ENCODE measurements around the gene SP3.
A peak's percentile ranks its signal among the peaks of the same experiment; 100 is the strongest.

SP3 gene

DNA sequence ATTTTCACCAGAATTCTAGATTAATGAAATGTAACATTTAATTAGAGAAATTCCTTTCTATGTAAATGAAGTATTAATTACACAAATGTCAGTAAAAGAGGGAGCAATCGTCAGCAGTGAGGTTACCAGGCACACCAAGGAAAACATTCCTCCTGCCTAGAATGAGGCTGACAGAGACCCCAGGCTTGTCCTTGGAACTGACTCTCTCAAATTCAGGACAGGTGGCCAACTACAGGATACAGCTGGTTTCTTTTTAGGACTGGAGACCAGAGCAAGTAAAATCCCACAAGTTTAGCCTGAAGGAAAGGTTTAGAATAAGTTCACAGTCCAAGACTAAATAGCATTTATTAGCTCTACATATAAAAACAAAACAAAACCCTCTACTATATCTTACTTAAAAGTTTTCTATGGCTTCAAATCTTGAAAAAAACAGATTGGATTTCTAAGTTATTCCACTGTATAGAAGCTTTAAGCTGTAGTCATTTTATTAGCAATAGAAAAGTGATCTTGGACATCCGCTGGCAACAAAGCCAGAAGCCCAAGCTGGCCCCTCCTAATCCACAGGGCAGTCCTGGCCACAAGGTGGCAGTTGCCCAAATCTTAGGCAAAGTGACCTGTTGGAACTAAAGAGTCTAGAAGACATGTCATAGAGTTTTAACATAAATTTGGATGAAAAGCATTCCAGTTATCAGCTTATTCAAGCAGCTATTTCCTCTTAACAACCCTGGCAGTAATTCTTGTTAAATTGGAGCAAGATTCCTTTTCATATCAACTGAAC is 81.0 kb downstream of the SP3 start:
- peak; percentile 46 for DNase-seq

DNA sequence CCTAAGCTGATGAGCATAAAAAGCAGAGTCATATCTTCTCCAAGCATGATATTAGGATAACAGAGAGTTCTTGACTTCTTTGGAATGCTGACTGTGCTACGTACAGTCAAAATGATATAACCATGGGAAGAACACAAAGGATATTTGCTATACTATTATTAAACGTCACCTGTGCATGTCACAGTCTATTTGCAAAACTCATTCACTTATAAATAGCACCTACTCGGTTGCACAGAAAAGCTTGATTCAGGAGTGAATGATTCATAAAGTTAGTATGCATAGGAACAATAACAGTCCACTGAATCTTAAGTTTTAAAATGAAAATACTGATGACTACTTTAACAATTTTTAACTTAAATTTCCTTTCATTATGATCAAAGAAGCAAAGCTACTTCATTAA is 83.3 kb downstream of the SP3 start:
- DNase-seq: no peak

DNA sequence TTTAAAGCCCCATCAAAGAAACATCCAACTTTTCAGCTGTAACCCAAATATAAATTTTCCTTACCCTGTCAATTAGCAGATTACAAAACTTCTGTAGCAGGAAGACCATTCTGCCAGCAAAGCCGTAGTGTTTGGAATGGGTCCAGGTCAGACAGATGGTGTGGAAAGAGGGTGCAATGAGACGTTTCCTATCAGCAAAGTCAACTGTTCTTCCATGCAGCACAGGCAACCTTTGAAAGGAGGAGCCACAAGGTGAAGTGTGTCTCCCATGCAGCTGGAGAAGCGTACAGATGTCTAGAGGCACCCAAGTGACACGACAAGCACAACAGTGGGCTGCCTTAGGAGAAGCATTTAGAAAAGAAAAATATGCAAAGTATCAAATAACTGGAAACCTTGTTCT is 83.7 kb downstream of the SP3 start:
- no peak for DNase-seq

DNA sequence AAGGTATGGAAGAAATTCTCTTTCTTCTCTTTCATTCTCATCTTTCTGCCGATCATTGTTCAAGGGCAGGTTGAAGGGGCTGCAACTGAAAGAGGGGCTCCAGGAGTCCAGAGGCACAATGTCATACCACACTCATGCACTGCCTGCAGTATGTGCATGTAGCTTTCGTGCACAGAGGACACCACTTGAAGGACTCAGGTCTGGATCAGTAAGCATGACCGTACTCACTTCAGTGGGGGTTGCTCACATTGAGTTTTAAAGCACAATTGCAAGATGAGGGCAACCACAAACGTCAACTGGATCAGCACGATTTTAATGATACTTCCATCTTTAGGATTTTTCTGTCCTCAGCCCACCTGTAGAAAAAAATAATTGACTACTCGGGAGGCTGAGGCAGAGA is 84.6 kb downstream of the SP3 start:
- no peak for DNase-seq

DNA sequence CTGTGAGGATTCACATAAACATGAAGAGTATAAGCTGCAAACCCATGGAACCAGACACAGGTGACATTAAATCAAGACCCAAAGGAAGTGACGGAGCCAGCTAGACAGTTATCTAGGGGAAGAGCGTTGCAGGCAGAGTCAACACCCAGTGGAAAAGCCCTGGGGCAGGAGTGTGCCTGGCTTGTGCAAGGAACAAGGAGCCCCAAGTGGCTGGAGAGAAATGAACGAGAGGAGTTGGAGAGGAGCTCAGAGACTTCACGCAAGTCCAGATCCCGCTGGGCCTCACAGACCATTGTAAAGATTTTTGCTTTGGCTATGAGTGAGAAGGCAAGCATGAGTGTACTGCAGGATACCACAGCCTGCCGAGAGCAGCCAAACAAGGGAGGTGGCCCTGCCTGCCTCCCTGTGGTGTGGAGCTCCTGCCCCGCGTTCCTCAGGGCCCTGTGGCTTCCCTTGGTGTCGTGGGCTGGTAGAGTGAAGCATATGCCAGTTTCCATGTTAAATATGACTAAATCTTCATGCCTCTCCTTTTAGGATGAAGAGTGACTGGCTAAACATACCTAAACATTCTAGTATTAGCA is 88.2 kb downstream of the SP3 start:
- no peak for DNase-seq

DNA sequence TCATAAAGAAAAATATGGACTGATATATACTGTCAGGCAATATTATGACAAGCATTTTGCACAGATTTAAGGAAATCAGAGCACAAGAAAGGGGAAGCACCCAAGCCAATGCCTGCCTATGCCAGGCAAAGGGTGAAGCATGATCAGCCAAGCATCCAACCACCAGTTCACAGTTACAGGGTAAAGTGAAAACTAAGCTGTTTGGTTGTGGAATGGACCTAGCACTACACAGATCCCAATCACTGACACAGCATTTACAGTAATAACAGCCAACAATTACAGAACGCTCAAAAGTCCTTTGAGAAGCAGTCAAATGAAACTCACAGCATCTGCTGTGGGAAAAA is 90.3 kb downstream of the SP3 start:
- DNase-seq: peak in 1 of 2 donors; percentile 48

DNA sequence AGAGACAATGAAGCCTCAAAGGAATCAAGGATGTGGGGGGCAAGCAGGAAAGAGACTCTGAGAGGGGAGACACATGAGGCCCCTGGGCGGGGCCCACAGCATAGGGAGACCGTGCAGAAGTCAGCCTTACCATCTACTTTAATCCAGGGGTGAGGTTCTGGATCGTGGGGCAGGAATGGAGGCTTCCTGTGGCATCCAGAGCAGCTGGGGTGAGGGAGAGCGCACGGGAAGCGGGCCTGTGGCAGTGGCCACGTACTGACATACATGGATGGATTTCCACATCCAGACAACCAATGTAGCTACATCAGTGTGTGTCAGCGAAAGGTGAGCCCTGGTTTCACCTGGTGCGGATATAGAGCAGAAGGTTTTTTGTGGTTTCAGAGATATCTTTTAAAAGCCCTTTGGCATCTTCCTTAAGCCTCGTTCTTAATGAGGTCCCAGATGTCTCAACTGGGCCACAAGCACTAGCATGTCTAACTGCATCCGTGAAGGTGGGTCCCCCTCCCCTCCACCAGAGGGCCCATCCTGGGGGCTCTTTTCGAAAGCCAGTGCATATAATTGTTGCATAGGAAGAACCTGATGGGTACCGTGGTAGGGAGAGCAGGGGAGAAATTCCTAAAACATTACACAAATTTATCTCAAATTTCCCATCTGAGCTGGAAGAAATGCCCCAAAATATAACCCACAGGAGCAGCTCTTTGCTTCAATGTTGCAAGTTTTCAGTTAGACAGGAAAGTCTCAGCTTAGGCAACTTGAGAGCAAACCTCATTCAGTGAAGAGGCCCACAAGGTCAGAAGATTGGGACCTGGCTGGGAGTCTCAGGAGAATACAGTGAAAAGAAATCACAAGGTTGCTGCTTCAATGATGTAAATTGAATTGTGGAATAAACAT is 90.9 kb downstream of the SP3 start:
- DNase-seq: no peak

DNA sequence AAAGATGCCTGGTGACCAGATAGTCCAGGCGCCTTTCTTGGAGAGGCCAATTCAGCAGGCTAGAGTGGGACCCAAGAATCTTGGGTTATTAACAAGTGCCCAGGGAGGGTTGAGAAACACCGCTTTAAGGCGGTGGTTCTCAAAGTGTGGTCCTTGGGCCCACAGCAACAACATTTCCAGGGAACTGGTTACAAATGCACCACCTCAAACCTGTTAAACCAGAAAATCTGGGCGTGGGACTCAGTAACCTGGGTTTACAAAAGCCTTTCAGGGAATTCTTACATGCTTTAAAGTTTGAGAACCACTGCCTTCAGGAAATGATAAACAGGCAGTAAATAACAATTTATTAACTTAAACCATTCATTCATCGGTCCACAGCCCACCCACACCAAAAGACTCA is 92.5 kb downstream of the SP3 start:
- no peak for DNase-seq

DNA sequence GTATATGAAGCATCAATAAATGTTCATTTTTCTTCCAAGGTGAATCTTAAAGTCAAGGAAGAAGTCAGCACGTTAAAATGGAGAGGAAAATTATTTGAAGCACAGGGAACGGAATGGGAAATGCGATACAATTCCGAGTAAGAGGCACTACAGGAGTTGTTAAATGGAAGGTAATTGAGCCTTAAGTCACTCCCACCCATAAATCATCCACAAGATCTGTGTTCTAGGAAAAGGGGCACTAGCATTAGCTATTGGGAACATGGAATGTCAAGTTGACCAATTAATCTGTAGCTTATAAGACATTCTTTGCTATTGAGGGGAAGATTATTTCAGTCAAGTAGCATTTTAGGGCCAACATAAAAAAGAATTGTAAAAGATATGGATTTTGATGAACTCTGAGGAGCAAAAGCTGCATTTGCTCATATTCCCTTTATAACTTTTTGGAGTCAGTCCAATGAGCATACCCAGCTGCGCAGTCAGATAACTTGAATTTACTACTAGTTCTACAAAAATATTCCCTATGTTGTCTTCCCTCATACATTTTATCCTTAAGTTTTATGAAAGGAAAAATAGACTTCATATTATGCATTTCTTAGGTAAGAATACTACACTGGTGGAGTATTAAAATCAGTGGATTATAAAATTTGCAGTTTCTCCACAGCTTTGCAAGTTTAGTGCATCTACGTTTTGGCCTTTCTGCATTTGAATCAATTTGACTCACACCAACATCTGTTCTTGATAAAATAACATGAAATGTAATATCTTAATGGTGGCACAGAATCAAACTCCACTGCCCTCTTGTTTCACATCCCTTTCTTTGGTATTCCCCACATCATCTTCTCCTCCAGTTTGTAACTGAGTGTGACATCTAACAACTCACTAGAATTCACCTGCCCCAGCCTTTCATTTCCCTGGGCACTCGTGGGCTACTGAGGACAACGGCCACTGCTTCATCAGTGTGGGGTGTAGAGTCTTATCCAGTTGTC is 95.6 kb downstream of the SP3 start:
- no peak for DNase-seq

DNA sequence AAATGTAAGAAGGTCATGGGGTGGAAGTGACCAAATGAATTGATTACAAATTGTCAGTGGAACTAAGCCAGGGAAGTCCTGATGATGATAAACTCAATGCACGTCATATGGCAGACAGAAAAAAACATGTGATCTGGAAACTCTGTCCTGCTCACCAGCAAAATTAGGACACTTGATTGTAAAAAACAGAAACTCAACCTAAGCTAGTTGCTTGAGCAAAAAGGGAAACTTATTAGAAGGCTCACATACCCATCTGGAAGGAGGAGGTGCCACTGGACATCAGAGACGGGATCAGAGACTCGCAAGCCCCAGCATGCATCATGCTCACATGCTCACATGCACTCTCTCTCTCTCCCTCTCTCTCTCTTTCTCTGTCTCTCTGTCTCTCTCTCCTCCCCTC is 96.8 kb downstream of the SP3 start:
- no peak for DNase-seq

DNA sequence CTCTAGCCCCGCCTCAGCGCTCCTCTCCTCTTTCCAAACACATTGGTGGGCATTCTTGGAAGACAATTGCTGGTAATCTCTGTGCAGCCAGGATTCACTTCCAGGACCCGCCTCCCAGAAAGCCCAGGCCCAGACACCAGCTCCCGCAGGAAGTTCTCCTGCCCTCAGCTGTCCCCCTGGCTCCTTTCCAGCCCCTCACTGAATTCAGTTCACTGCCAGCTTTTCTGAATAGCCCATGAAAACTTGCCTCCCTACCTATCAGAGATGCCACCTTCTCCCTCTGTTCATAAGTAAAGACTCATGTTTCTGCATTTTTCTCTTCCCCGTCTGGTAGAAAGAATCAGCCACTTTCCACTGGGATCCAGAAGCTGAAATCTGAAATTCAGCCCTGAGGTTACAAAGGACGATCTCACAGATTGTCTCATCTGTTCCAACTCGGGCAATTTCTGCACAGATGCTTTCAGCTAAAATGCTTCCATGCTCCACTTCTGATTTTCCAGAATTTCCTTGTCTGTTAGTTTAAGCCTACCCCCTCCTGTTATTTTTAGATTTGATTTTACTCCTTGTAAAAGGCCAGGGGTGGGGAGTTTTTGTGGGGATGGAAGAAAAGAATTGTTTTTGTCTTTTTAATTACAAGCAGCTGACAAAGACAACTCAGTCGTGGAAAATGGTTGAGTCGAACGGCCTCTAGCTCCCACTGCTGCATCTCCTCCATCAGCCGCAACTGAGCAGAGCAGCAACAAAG is 98.1 kb downstream of the SP3 start:
- DNase-seq: no peak

DNA sequence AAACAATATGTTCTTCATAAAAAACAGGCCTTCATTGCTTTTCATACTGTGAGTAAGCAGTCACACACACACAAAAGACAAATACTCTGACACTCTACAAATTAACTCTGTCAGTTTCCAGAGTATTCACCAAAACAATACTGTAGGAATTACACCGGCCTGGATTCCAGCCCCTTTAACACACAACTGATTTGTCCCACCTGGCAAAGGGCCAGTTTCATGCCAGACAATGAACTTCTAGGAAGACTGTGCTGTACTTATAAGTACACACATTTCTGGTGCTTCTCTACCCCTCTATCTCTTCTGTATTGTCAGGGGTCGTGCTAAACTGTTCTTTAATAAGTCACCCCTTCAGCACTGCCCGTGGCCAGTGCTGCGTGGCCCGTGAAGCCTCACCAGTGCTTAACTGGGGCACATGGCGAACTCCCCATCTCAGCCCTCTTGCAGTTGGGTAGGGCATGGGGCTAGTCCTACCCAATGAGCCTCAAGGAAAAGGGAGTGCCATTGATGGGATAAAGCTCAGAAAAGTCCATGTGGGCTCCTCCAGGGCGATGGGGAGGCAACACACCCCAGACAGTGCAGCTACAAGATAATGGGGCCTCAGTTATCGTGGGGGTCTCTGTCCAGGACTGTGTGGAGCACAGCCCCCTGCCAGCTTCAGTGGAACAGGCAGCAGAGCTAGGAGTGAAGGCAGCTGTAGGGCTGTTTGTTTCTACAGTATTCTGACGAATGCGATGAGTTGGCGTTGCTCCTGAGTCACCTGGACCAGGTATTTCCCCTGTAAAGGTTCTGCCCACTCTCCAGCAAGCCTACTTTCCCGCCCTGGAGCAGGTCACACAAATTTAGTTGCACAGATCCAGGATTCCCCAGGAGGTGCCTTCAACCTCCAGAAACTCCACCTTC is 99.0 kb downstream of the SP3 start:
- DNase-seq: no peak

DNA sequence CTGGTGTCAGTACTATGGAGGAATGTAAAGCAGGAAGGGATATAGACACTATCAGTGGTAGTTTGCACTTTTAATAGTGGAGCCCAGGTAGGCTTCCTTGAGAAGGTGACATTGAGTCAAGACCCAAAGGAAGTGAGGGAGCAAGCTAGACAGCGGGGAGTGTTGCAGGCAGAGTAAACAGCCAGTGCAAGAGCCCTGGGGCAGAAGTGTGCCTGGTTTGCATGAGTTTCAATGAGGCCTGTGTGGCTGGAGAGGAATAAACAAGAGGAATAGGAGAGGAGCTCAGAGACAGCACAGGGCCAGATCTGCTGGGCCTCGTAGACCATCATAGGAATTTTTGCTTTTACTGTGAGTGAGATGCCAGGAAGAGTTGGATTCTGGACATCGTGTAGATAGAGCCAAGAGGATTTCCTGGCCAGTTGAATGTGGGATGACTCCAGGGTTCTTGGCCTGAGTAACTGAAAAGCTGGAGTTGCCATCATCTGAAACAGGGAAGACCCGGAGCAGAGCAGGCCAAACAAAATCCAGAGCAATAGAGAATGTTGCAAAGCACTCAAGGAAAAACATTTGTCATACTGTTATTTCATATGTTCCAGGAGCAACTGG is 102.5 kb downstream of the SP3 start:
- DNase-seq: no peak

DNA sequence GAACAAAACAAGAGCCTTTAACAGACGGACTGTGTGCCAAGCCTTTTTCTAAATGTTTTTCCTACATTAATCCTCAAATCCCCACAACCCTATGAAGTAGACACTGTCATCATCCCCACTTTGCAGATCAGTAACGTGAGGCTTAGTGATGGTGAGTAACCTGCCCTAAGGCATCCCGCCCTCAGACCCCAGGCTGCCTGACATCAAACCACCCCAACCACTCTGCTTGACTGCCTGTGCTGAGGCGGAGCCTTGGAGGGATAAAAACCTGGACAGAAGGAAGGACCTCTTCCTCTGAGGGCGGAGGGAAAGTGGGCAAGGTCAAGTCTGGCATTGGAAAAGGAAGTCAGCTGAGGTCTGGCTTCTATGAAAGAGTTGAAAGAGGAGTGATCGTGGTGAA is 104.6 kb downstream of the SP3 start:
- no peak for DNase-seq

DNA sequence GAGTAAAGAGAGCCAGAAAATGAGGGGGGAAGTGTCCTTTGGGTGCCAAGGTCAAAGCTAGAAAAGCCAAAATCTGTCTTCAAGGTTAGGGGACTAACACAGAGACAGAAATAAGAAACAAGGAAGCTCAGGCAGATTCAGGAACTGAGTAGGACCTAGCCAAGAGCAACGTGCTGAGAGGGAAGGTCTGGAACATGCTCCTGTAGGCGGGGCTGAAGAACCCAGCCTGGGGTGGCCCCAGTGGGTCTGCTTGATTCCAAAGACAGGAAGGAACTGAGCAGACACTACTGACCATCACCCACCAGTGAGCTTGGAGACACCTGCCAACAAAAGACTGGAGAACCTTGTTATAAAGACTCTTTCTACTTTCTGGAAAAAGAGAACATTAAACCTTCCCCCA is 105.1 kb downstream of the SP3 start:
- no peak for DNase-seq

DNA sequence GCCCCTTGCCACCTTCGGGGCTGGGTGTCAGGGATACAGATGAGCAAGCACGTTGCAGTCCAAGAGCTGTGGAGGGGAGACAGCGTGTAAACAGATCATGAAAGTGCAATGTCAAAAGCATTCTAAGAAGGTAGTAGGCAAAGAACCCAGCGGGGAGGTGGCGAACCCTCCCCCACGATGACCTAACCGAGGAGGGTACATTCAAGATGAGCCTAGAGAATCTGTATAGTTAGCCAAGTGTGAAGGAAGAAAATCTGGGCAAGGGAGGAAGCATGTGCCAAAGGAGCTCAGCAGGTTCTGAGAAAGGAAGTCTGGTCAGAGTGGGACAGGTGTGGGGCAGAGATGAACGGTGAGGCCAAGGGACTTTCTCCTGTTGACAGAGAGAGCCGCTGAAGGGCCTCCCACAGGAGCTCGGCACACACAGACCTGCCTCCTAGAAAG is 106.9 kb downstream of the SP3 start:
- no peak for DNase-seq
